HG02642 (cell line): ENCODE results near the gene ADORA3.

Experiments
- ATAC-seq: cut with Tn5 transposase; IDR thresholded peaks from one replicate; pipeline ENCODE4 v1.9.1; 2021; ENCODE audit warnings: mild to moderate bottlenecking; ENCODE audit not compliant: unreplicated experiment, poor library complexity

ADORA3 gene

DNA sequence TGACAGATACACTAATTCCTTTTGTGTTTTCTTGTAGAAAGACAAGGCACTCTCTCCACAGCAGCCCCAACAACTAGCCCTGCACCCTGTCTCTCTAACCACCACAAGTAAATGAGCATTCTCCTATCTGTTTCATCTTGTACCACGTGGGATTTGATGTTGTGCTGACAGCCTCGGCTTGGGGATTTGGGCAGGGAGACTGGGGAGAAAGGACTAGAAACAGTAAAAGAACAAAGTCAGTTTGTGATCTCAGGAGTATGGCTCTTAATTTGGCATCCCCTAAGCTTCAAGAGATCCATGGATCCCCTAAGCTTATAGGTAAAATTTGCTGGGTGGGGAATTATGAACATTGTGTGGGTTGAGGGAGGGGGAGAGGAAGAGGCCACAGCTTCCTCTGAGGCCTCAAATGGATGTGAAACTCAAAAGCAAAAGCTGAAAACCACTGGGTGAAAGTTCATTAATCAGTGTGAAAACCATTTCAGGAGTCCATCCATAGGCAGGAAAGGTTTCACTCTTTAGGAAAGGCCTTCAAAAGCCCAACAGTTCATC lies 26.6 kb downstream of the ADORA3 start:
- peak; percentile 73 for ATAC-seq

DNA sequence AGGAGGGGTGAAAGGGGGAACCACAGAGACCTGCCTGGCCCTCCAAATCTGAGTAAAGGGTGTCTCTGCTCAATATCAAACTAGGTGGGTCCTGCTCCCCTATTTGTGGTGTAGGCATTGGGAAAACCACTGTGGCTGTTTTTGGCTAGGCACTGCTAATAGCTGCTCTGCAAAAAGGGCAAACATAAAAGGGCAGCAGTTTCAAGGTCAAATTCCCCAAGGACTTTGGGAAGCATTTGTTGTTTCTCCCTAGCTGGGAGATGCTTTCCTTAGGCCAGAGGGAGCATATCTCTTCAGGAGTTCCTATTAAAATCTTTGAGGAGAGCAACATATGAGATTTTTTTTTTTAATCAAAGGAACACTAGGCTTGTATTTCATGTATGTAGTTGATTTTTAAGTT lies 27.2 kb downstream of the ADORA3 start:
- no peak for ATAC-seq

GRCh38 chr1:111475701-111476100 lies 27.7 kb downstream of the ADORA3 start:
- no peak for ATAC-seq

DNA sequence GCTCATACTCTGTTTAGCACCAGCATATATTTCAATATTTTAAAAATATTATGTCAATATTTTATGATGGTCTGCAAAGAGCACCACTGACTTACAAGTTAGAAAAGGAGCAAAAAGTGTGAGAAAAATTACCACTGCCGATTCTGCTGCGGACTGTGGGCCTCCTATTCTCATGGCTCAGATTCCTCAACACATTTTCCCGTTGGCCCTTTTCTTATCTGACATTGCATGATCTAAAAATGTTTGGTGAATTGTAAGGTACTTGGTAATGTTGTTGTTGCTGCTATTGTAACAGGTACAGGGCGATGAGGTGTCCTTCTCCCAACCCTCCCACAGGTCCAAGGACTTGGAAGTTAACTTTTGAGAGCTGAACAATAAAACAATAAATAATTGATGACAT lies 28.9 kb downstream of the ADORA3 start:
- no peak for ATAC-seq

- ATAC-seq: no peak
Observed at GRCh38 chr1:111474106-111474505, 29.3 kb downstream of the ADORA3 start.

DNA sequence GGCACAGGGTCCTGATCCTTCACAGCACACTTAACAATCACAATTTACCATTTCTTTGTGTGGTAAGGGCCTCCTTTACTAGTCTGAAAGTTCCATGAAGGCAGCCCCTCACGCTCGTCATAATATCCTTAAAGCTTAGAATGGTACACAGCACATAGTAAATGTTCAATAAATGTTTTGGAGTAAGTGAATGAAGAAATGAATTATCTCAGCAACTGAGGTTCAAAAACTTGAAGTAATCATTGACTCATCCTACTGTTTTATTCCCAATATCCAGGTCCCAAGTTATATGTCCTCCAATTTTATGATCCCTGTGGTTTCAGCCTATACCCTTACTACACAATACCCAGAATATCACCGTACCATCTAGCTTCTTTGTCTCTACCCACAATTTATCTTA lies 31.9 kb downstream of the ADORA3 start:
- no peak for ATAC-seq

- no peak for ATAC-seq
Observed at GRCh38 chr1:111471012-111471411, 32.4 kb downstream of the ADORA3 start.

DNA sequence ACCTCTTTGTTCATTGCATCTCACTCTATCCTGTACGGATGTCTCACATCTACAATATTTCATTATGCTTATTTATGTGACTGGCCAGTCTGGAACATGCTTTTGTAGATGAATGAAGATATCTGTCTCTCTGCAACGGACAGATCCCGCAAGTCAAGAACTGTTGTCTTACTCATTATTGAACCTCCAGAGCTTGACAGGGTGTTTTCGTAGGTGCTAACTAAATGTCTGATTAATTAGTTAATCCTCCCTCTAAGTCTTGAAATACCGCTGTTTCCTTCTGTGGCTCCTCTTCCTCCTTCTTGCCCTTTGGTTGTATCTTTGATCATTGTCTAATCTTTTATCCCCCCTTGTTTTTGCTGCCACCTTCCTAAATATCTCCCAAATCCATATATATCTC lies 32.8 kb downstream of the ADORA3 start:
- no peak for ATAC-seq

GRCh38 chr1:111469539-111469938 lies 33.9 kb downstream of the ADORA3 start:
- ATAC-seq: no peak

DNA sequence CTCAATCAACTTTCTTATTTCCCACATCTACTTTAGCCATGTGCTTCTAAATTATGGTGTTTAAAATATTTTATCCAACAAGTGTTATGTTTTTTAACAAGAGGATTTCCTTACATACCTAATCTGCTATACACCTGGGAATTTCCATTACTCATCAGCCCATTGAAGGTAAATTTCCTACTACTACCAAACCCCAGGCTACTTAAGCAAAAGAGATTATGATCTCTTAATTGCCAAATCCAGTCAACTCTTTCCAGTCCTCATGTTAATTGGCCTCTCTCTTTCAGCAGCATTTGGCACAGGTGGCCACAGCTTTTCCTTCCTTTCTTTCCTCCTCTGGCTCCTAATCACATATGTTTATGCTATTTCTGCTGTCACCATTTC lies 34.7 kb downstream of the ADORA3 start:
- no peak for ATAC-seq

- ATAC-seq: no peak
Observed at GRCh38 chr1:111467865-111468716, 35.3 kb downstream of the ADORA3 start.

DNA sequence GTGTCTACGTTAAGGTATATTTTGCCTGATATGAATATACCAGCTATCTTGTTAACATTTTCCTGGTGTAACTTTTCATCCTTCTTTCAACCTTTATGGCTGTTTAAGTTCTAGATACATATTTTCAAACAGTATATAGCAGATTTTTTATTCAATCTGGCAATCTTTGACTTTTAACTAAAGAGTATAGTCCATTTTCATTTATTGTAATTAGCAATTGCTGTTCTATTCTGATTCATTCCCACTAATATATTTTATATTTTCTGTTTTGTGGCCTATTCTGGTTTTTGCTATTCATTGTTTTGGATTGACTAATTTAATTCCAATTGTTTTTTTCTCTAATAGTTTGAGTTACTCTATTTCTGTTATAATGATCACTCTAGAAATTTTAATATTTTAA lies 37.0 kb downstream of the ADORA3 start:
- no peak for ATAC-seq

- no peak for ATAC-seq
Observed at GRCh38 chr1:111465754-111466153, 37.7 kb downstream of the ADORA3 start.

GRCh38 chr1:111463029-111463683 lies 40.3 kb downstream of the ADORA3 start:
- ATAC-seq: no peak

- ATAC-seq: no peak
Observed at GRCh38 chr1:111462370-111463028, 40.9 kb downstream of the ADORA3 start.

DNA sequence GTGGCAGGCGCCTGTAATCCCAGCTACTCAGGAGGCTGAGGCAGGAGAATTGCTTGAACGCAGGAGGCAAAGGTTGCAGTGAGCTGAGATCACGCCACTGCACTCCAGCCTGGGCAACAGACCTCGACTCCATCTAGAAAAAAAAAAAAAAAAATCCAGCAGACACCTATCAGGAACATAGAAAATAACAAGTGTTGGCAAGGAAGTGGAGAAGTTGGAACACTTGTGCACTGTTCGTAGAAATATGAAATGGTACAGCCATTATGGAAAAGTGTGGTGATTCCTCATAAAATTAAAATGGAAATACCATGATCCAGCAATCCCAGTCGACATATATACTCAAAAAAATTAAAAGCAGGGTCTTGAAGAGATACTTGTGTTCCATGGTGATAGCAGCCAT lies 41.7 kb downstream of the ADORA3 start:
- no peak for ATAC-seq

- ATAC-seq: no peak
Observed at GRCh38 chr1:111455642-111456031, 47.8 kb downstream of the ADORA3 start.

GRCh38 chr1:111454859-111455641 lies 48.4 kb downstream of the ADORA3 start:
- no peak for ATAC-seq

- no peak for ATAC-seq
Observed at GRCh38 chr1:111453706-111454105, 49.7 kb downstream of the ADORA3 start.

DNA sequence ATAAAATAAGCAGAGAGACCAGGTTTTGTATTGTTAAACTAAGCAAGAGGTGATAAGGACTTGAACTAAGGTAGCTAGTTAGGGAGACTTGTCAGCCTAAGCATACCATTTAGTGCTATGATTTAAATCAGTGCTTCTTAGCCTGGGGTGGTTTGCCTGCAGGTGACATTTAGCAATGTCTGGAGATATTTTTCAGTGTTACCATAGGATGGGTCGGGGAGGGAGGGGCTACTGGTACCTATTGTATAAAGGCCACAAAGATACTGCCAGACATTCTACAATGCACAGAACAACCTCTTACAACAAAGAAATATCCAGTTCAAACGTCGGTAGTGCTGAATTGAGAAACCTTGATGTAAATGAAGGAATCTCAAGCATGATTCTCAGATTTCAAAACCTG lies 50.9 kb downstream of the ADORA3 start:
- no peak for ATAC-seq
